WTC11 (cell line): ENCODE measurements around the gene ELFN2. TPM values are rescaled to one million over a fixed set of nuclear protein-coding genes. Genes with fewer than 3 reads are reported as not detected.

Experiments used
- ATAC-seq: fragments of 200-7000 bp; cut with Tn5 transposase; 2 replicates; pipeline ENCODE4 v1.10.0; 2021; ENCODE audit warnings: mild to moderate bottlenecking, moderate library complexity
- CTCF ChIA-PET: fragments of 300-600 bp; sonication (Branson Sonifier 250); formaldehyde crosslinking; loops from one replicate; lab custom pipeline; 2021; ENCODE audit warnings: antibody characterized with exemption; lab: Charles Lee
- POLR2A ChIA-PET: fragments of 350-600 bp; sonication (Branson Sonifier 250); formaldehyde crosslinking; loops from one replicate; lab custom pipeline; 2021; ENCODE audit warnings: antibody characterized with exemption; lab: Charles Lee
- DNase-seq: peaks from one replicate; pipeline ENCODE4 v3.0.0; 2021; ENCODE audit warnings: low spot score
- H3K27ac Mint-ChIP-seq: 2 replicates; pipeline ENCODE4 v1.8.0; 2021; ENCODE audit warnings: mixed read lengths
- H3K27me3 Mint-ChIP-seq: 2 replicates; pipeline ENCODE4 v1.8.0; 2021; ENCODE audit warnings: low read depth, mild to moderate bottlenecking, moderate library complexity, mixed read lengths
- H3K36me3 Mint-ChIP-seq: 2 replicates; pipeline ENCODE4 v1.8.0; 2021; ENCODE audit warnings: mixed read lengths
- H3K4me1 Mint-ChIP-seq: 2 replicates; pipeline ENCODE4 v1.8.0; 2022; ENCODE audit warnings: mixed read lengths
- H3K4me3 Mint-ChIP-seq: 2 replicates; pipeline ENCODE4 v1.8.0; 2021; ENCODE audit warnings: mild to moderate bottlenecking, moderate library complexity, mixed read lengths
- H3K9me3 Mint-ChIP-seq: 2 replicates; pipeline ENCODE4 v1.8.0; 2021; ENCODE audit warnings: mixed read lengths
- GRHL2 ChIP-seq: fragments of 250-450 bp; sonication (Bioruptor Pico); IDR thresholded peaks from 2 replicates; pipeline ENCODE4 v1.8.0; 2022; ENCODE audit warnings: mild to moderate bottlenecking, moderate library complexity; ENCODE audit not compliant: insufficient replicate concordance, severe bottlenecking
- ZMAT4 ChIP-seq: fragments of 250-450 bp; sonication (Bioruptor Pico); IDR thresholded peaks from 2 replicates; pipeline ENCODE4 v1.9.0; 2021; ENCODE audit warnings: mild to moderate bottlenecking
- ZNF121 ChIP-seq: sonication (generic); formaldehyde crosslinking; IDR thresholded peaks from 2 replicates; pipeline ENCODE4 v1.8.0; 2023; ENCODE audit warnings: missing genetic modification reagents
- ZNF317 ChIP-seq: sonication (generic); formaldehyde crosslinking; IDR thresholded peaks from 2 replicates; pipeline ENCODE4 v1.8.1; 2023; ENCODE audit warnings: low read depth, mild to moderate bottlenecking, moderate library complexity, missing genetic modification reagents, borderline replicate concordance
- ZNF396 ChIP-seq: fragments of 250-450 bp; sonication (Bioruptor Pico); IDR thresholded peaks from 2 replicates; pipeline ENCODE4 v1.8.0; 2021; ENCODE audit warnings: mild to moderate bottlenecking, moderate library complexity, borderline replicate concordance
- ZNF423 ChIP-seq: fragments of 250-450 bp; sonication (Bioruptor Pico); IDR thresholded peaks from 2 replicates; pipeline ENCODE4 v2.1.2; 2022; ENCODE audit warnings: mild to moderate bottlenecking, moderate library complexity
- ZNF512 ChIP-seq: sonication (generic); formaldehyde crosslinking; IDR thresholded peaks from 2 replicates; pipeline ENCODE4 v1.8.1; 2022; ENCODE audit warnings: missing genetic modification reagents, borderline replicate concordance
- total RNA-seq: library from RNA; stranded (reverse); gene quantifications from 3 replicates; pipeline ENCODE4 v1.2.3, GENCODE V29; 2021
- TF ChIP-seq, protein P1 (sequence below): fragments of 250-450 bp; sonication (Bioruptor Pico); IDR thresholded peaks from 2 replicates; pipeline ENCODE4 v2.1.2; 2022; ENCODE audit warnings: mild to moderate bottlenecking, moderate library complexity
- TF ChIP-seq, protein P2 (sequence below): sonication (generic); formaldehyde crosslinking; IDR thresholded peaks from 2 replicates; pipeline ENCODE4 v1.8.0; 2022; ENCODE audit warnings: mild to moderate bottlenecking, missing genetic modification reagents
- TF ChIP-seq, protein P3 (sequence below): fragments of 200-600 bp; IDR thresholded peaks from 2 replicates; pipeline ENCODE4 v1.8.0; 2022; ENCODE audit warnings: antibody characterized with exemption
- TF ChIP-seq, protein P4 (sequence below): sonication (generic); formaldehyde crosslinking; conservative IDR thresholded peaks from 2 replicates; pipeline ENCODE4 v1.8.1; 2023; ENCODE audit warnings: mild to moderate bottlenecking, low read depth, missing genetic modification reagents, moderate library complexity

ELFN2 gene
- total RNA-seq, 1 experiment from 2014 or later, result 0.87 TPM

- no peak for TF ChIP-seq ZNF512
Measured at GRCh38 chr22:37352481-37352880, 74.8 kb downstream of the ELFN2 start (continued).

- no peaks in the 10 kb centered on the region for H3K27me3 Mint-ChIP-seq
- no peaks in the 10 kb centered on the region for H3K9me3 Mint-ChIP-seq
- no peak overlapping the region for H3K27ac Mint-ChIP-seq
- H3K4me1 Mint-ChIP-seq, result peaks cover 2% of the 10 kb centered on the region; the same call in 1 of the 2 replicates
- ChIA-PET POLR2A (no interaction called here), CTCF (interaction anchor here (1.1 kb wide), 1 partner anchor 141 kb away, joined by 3 read pairs; no protein-coding TSS in a partner anchor)
- ATAC-seq, result no peak
- H3K36me3 Mint-ChIP-seq, result no peaks in the 10 kb centered on the region
- no peak for TF ChIP-seq ZNF317 (CRISPR knock-in tag)
- TF ChIP-seq, protein P1, sequence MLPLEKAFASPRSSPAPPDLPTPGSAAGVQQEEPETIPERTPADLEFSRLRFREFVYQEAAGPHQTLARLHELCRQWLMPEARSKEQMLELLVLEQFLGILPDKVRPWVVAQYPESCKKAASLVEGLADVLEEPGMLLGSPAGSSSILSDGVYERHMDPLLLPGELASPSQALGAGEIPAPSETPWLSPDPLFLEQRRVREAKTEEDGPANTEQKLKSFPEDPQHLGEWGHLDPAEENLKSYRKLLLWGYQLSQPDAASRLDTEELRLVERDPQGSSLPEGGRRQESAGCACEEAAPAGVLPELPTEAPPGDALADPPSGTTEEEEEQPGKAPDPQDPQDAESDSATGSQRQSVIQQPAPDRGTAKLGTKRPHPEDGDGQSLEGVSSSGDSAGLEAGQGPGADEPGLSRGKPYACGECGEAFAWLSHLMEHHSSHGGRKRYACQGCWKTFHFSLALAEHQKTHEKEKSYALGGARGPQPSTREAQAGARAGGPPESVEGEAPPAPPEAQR (CRISPR knock-in tag), result no peak
- TF ChIP-seq, protein P2, sequence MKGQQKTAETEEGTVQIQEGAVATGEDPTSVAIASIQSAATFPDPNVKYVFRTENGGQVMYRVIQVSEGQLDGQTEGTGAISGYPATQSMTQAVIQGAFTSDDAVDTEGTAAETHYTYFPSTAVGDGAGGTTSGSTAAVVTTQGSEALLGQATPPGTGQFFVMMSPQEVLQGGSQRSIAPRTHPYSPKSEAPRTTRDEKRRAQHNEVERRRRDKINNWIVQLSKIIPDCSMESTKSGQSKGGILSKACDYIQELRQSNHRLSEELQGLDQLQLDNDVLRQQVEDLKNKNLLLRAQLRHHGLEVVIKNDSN (CRISPR knock-in tag), result no peak
- no peak for DNase-seq
- H3K4me3 Mint-ChIP-seq, result no peak overlapping the region
Measured at GRCh38 chr22:37351232-37351631, 76.0 kb downstream of the ELFN2 start.

DNA sequence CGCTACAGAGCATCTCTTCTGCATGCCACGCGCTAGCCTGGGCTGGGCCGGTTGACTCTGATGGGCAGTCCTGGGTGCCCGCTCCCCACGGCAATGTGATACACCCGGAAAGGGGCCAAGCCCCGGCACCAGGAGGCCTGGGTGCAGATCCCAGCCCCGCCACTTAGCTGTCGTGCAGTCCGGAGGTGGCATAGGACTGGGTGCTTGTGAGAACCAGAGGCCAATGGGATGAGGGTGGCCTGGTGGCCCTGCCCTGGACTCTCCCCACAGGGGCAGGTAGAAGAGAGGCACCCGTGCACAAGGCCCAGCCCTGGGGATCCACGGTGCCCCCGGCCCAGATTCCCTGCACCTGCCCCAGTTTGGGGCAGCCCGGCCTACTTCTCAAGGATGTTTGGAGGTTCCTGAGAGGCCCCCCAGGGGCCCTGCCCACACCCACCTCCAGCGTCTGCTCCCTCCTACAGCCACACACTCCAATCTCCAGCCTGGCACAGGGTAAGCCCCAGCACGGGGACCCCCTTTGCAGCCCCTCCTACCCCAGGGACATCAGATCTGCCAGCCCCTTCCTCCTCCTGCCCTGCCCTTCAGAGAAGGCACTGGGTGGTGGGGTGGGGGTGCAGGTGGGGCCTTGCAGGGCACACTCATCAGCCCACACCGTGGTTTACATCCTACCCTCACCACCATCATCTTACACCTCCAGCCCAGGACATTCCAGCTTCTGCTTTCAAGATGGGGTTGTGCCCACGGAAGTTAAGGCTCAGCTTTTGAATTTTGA, 78.0 kb downstream of the ELFN2 start:
- ATAC-seq (no peak), DNase-seq (no peak)
- Mint-ChIP-seq H3K36me3 (no peaks in the 10 kb centered on the region), H3K9me3 (no peaks in the 10 kb centered on the region), H3K4me1 (peaks cover 6% of the 10 kb centered on the region), H3K4me3 (no peak overlapping the region), H3K27ac (no peak overlapping the region)
- ChIA-PET CTCF (interaction anchor here (1.4 kb wide), 1 partner anchor 33 kb away, joined by 3 read pairs; no protein-coding TSS in a partner anchor), POLR2A (no interaction called here)
- TF ChIP-seq GRHL2 (no peak), ZMAT4 (CRISPR knock-in tag) (no peak), ZNF121 (no peak), ZNF423 (no peak), ZNF396 (CRISPR knock-in tag) (no peak)
- TF ChIP-seq, protein P3, sequence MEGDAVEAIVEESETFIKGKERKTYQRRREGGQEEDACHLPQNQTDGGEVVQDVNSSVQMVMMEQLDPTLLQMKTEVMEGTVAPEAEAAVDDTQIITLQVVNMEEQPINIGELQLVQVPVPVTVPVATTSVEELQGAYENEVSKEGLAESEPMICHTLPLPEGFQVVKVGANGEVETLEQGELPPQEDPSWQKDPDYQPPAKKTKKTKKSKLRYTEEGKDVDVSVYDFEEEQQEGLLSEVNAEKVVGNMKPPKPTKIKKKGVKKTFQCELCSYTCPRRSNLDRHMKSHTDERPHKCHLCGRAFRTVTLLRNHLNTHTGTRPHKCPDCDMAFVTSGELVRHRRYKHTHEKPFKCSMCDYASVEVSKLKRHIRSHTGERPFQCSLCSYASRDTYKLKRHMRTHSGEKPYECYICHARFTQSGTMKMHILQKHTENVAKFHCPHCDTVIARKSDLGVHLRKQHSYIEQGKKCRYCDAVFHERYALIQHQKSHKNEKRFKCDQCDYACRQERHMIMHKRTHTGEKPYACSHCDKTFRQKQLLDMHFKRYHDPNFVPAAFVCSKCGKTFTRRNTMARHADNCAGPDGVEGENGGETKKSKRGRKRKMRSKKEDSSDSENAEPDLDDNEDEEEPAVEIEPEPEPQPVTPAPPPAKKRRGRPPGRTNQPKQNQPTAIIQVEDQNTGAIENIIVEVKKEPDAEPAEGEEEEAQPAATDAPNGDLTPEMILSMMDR, result no peak
- TF ChIP-seq, protein P4, sequence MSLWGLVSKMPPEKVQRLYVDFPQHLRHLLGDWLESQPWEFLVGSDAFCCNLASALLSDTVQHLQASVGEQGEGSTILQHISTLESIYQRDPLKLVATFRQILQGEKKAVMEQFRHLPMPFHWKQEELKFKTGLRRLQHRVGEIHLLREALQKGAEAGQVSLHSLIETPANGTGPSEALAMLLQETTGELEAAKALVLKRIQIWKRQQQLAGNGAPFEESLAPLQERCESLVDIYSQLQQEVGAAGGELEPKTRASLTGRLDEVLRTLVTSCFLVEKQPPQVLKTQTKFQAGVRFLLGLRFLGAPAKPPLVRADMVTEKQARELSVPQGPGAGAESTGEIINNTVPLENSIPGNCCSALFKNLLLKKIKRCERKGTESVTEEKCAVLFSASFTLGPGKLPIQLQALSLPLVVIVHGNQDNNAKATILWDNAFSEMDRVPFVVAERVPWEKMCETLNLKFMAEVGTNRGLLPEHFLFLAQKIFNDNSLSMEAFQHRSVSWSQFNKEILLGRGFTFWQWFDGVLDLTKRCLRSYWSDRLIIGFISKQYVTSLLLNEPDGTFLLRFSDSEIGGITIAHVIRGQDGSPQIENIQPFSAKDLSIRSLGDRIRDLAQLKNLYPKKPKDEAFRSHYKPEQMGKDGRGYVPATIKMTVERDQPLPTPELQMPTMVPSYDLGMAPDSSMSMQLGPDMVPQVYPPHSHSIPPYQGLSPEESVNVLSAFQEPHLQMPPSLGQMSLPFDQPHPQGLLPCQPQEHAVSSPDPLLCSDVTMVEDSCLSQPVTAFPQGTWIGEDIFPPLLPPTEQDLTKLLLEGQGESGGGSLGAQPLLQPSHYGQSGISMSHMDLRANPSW, result no peak
- TF ChIP-seq, all 79 proteins: peak for 0
- no peaks in the 10 kb centered on the region for H3K27me3 Mint-ChIP-seq
